GM12873 (cell line): Measurements from ENCODE around the gene IRF6.

Experiments used
- TF ChIP-seq, protein P1 (sequence below): IDR thresholded peaks from 2 replicates; pipeline ENCODE4 v1.5.1; 2012; ENCODE audit warnings: low read depth, mild to moderate bottlenecking, moderate library complexity, low read length, control low read depth; ENCODE audit not compliant: insufficient read depth; ENCODE audit errors: missing control alignments

Gene IRF6

GRCh38 chr1:209758400-209758799 lies 47.5 kb downstream of the IRF6 start:
- TF ChIP-seq, protein P1, sequence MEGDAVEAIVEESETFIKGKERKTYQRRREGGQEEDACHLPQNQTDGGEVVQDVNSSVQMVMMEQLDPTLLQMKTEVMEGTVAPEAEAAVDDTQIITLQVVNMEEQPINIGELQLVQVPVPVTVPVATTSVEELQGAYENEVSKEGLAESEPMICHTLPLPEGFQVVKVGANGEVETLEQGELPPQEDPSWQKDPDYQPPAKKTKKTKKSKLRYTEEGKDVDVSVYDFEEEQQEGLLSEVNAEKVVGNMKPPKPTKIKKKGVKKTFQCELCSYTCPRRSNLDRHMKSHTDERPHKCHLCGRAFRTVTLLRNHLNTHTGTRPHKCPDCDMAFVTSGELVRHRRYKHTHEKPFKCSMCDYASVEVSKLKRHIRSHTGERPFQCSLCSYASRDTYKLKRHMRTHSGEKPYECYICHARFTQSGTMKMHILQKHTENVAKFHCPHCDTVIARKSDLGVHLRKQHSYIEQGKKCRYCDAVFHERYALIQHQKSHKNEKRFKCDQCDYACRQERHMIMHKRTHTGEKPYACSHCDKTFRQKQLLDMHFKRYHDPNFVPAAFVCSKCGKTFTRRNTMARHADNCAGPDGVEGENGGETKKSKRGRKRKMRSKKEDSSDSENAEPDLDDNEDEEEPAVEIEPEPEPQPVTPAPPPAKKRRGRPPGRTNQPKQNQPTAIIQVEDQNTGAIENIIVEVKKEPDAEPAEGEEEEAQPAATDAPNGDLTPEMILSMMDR = no peak

DNA sequence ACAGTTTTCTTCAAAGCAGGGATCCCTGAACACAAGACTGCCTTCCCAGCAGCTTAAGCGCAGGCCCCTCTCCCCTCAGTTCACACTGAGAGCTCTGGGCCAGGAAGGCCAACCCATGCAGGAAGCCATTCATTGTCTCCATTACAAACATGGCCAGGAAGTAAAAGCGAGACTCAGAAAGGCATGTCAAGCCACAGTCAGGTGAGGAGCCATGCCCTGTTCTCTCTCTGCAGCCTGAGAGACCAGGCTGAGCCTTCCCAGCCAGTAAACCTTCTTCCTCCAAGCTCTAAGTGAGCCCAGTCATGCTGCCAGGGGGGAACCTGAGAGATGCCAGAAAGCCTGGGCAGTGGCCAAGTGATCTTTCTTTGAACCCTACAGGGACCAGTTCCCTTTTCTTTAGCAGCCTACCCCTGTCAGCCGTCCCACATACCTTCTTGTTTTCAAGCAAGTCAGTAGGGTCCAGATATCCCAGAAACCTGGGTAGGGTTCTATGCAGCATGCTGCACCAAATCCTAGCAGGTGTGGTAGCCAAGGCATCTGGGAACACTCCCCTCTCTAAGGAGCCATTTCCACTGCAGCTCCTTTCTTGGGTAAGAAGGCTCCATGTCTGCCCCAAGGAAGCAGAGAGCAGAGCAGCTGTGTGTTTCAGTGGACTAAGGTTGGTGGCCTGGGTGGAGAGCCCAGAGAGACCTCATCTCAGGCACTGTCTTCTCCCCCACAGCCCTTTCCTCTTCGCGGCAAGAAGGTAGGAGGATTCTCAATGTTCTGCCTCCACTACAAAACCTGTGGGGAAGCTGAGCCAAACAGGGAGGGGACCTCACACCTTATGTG lies 49.1 kb downstream of the IRF6 start:
- TF ChIP-seq, protein P1 = no peak

GRCh38 chr1:209755926-209756614 lies 49.9 kb downstream of the IRF6 start, which contains the start of gene TRAF3IP3:
TRAF3IP3 (plus strand) TSS chr1:209756053; CDS start chr1:209760040, 3,987 bp downstream.
- TF ChIP-seq, protein P1 = no peak

DNA sequence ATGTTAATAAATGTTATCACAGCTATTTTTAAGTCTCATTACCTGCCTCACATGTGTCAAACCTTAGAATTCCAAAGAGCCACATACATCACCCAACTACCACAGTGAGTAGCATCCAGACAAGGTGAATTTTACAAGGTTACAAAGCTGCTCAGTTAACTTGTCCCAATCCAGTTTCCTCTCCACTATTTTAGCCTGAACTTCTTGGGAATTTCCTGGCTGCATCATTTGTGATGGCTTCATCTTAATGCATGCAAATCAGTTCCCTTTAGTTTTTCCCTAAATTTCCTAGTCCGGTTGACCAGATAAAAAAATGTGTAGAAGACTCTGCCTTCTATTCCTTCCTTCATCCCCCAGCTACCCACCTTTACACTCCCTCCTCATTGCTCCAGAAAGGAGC lies 50.7 kb downstream of the IRF6 start:
- TF ChIP-seq, protein P1 = no peak

DNA sequence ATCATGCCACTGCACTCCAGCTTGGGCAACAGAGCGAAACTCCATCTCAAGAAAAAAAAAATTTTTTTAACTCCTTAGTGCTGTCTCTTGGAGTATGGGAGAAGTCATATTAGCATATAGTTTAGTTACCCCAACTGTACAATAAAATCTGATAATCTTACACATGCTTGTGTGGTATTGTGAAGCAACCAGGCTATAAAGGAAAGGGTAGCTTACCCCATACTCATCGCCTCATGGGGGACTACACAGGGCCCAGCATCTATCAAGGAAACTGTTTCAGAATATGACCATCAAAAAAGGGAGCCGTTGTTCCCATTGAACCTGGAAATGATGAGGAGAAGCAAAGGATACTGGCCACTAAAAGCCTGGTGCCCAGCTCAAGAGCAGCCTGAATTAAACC lies 53.1 kb downstream of the IRF6 start:
- TF ChIP-seq, protein P1 = no peak

- TF ChIP-seq, protein P1 = no peak
Observed at GRCh38 chr1:209751627-209752231, 54.2 kb downstream of the IRF6 start.
